Measurements from ENCODE around the gene CD226.
"Not testable (repeated sequence)": the region's sequence is repeated elsewhere in the genome, so short reads cannot be mapped to it uniquely, and the experiment has no call there.

CD226 gene

DNA sequence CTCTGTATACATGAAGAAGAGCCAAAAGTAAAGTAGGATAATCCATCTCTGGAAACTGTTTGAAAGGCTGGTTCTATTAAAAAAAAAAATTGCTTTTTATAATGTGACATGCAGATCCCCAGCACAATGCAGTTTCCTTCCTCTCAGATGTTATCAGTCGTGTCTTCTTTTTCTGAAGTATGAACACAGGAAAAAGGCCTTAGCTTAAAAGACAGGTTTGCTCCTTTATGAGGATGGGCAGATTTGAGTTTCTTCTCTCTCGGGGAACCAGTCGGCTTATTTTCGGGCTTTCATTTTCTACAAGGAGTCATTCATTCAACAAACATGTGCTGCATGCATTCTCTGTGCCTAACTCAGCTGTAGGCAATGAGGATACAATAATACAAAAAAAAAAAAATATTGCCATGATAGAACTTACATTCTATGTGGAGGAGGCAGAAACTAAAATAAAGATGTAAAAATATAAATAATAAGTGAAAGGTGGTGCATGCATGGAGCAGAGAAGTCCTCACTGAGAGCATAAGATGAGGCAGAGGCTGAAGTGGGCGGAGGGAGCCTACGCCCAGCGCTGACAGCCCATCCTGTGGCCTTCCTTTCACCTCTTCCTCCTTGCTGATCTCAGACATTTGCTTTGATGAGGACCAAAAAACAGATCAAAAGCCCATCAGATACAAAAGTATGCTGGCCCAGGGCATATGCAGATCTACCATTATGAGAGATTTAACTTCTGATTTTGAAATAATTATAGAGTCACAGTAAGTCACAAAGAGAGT is at the start of gene CD226:
TSS of gene CD226 (minus strand) at position 513 of the 773 bp plus-strand sequence. CDS start at position 46, 467 bp downstream.
- DNase-seq (ENCODE audit: low spot score), result no peak

DNA sequence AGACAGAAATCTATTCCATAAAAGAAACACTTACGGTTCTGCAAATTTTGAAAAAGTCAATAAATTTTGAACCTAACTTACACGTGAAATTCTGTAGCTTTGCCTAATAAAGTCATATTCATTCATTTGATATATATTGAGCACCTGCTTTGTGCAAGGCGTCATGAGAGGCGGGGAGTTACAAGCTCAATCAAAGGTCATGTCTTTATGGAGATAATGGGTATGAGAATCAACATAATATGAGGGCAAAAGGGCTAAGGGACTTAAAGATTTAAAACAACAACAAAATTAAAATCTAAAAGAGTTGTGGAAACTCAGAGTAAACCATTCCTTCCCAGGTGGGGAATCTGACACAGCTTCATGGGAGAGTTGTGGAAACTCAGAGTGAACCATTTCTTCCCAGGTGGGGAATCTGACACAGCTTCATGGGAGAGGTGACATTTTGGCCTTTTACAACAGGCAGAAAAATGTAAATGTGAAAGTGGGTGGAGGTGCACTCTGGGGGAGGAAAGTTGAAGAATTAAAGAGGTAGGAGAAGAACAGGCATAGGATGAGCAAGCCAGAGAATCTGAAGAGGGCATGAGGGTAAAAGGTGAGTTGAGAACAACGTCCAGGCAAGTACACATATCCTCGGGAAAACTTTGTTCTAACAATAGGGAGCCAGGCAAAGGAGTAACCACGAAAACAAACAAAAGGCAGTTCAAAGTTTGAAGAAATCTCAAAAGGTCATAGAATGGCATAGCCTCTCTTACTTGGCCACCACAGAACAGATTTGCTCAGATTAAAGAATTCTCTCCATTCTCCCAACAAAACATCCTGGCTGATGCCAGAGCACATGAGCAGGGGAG is 49.5 kb upstream of the CD226 start:
- DNase-seq (ENCODE audit: low spot score), result no peak

DNA sequence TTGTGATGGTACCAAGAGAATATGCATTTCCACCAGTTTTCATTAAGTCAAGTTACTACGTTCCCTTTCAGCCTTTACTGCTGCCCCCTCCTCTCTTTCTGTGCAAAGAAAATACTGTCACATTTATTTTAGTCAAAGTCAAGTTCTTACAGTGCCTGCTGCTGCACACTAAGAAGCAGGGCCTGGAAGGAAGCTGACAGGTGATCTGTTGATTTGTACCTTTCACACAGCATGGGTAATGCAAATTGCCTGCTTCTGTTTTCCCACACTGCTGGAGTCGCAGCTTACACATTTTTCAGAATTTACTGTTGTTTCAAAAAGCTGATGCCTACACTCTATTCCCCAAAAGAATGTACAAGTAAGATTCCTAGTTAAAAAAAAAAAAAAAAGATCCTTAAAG is 48.7 kb upstream of the CD226 start:
- no peak for DNase-seq (ENCODE audit: low spot score)

DNA sequence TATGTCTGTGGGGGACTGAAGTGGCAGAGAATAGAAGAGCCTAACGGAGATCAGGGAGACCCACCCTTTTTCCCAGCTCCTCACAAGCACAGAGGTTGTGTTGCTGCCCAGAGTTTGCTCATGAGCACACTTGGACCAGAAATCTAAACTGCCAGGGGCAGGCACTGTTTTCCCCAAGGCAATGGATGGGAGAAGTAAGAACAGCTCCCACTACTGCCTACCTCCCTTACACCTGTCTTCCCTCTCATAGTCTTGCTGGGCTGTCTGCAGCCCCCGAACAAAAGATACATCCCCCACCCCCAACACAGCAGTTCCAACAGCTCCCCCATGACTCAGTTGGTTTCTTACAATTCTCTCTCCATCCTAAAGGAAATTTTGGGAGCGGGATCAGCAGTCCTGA is 48.1 kb upstream of the CD226 start:
- DNase-seq (ENCODE audit: low spot score), result no peak

DNA sequence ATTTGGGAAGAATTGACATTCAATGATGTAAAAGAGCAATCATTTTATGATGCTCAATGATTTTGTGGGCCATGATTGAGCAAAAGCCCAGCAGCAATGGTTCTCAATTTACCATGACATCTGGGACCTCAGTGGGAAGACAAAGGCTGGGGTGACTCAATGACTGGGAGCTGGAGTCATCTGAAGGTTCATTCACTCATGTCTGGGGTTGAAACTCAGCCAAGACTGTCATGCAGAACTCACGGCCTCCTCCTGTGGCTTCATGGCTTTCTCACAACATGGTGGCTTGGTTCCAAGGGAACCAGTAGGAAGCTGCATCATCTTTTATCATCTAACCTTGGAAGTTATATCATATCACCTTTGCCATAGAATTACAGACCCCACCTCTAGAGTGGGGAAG is 45.1 kb upstream of the CD226 start:
- no peak for DNase-seq (ENCODE audit: low spot score)

DNA sequence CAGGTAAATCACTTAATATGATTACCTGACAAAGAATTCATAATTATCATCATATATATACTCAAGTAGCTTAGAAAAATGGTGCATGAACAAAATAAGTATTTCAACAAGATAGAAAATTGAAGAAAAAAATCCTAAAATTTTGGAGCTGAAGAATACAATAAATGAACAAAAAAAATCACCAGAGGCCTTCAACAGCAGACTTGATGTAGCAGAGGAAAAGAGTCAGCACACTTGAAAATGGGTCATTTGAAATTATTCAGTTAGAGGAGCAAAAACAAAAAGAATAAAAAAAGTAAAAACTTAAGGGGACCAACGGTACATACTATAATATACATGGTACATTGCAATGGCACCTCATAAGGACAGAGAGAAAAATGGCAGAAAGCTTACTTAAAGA is 40.2 kb upstream of the CD226 start:
- DNase-seq (ENCODE audit: low spot score), result no peak

DNA sequence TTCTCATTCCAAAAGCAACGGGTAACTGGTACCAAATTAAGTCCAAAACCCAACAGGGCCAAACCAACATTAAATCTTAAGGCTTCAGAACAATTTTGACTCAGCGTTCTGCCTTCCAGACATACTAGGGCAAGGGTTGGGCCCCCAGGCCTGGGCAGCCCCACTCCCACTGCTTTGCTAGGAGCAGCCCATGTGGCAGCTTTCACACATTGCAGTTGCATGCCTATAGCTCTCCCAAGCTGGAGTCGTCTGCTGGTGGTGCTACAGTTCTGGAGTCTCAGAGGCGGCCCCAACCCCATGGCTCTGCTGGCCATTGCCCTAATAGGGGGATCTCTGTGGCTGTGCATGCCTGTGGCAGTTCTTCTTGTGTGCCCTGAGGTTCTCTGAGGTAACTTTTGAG is 37.6 kb upstream of the CD226 start:
- DNase-seq (ENCODE audit: low spot score), result no peak

DNA sequence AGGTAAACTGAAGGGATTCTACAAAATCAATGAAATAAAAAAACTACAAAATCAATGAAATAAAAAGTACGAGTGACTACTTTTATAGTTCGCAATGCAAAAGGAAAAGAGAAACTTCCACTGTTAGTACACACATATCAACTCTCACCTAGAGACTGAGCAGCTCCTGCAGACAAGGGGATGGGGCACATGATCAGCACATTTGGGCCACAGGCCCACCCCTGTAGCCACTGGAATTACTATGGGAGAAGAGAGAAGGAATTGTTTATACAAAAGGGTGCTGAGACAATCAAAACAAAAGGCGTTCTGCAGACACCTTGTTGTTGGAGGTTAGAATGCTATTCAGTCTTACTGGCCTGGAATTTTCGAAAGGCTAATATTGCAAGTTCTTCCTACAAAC is 34.7 kb upstream of the CD226 start:
- no peak for DNase-seq (ENCODE audit: low spot score)

DNA sequence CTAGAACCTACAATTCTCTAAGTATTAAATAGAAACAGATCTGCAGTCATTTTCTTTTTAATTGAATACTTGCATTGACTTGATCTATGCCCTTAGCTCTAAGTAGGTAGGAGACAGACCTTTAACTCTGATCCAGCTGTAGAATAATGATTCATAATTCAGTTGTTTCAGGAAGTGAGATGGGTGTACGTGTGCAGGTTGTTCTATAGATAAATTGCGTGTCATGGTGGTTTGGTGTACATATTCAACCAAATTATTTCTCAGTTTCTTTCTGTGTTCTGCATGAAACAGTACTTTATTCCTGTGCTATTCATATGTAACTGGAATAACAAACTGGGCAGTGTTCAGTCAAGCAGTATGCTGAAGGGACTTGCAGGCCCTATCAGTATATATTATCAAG is 34.3 kb upstream of the CD226 start:
- DNase-seq (ENCODE audit: low spot score), result no peak

DNA sequence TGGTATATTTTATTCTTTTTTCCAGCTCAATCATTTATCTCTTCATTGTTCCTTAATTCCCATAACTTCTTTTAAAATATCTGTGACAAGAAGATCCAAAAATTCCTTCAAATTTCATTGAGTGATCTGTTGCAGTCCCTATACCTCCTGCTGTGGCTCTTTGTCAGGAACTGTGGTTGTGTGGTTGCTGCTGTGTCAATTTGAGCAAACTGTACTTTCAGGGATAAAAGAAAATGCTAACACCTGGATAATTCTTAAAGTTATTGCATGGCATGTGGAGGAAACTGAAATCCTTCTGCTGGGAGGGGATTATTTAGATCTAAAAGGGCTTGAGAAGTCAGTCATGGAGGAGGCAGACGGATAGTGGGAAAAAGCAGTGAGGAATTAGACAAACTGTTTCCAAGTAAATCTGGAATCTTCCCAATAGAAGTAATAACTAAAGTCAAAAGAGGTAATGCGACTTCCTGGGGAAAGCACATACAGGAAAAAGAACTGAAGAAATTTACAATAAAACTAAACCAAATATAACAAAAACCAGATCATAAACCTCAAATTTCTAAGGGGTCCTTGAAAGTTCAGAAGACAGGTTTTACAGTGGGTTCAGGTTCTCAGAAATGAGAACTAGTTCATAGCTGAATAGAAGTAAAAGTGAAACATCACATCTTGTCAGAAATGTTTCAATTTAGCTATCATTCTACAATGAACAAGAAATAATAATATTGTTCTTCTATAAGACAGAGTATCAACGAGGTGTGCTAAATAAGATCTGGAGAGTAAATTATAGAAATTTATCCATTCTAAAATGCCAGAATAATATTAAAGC is 33.5 kb upstream of the CD226 start:
- DNase-seq (ENCODE audit: low spot score), result no peak

DNA sequence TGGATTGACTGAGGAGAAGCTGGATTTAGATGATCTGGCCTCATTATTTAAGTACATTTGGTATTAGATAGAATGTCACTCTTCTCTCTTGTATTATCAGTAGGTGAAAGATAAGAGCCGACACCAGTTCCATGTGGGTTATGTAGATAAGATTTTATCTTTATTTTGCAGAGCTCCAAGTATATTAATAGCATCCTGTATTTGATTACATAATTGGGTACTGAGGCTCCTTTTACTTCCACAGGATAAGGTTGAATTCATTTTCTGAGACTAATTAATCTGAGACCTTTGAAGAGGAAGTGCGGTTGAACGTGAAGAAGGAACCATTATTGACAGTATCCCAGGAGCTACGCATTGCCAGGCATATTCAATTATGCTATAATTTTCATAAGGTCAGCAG is 32.8 kb upstream of the CD226 start:
- no peak for DNase-seq (ENCODE audit: low spot score)

DNA sequence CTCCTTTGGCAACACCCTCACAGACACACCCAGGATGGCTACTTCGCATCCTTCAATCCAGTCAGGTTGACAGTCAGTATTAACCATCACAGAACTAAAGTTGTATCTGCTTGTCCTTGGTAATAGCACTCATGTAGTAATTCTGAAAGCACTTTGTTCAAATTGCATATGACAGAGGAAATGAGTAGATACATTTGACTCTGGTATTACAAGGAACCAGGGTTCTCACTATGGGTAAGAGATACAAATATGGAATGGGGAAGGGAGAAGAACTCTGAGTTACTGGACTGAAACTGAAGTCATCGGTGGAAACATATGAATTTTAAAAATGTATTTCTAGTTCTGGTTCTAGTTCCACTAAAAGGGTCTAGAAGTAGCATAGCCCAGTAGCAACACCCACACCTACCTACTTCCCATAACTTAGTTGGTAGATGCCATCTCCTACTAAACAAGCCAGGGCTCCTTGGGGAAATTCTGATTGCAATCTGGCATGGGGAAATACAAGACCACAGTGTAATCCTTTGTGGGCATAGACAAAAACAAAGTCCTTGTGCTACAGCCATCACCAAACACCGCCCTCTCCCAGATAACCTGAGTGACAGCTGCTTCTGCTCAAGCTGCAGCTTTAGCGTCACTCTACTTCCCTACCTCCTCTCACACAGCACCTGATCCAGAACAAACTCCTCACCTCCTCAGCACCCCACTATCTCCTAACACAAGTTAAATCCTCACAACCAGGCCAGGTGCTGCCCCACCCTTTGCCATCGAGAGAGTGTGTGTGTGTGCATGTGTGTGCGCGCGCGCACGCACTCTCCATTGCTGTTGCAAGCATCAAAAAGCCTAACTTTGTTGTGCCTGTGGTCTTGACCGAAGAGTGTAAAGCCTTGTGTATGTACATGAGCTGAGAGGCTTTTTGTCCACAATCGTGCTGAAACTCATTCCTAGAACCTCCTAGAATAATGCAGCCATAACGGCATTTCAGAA is 31.4 kb upstream of the CD226 start:
- DNase-seq (ENCODE audit: low spot score), result no peak

DNA sequence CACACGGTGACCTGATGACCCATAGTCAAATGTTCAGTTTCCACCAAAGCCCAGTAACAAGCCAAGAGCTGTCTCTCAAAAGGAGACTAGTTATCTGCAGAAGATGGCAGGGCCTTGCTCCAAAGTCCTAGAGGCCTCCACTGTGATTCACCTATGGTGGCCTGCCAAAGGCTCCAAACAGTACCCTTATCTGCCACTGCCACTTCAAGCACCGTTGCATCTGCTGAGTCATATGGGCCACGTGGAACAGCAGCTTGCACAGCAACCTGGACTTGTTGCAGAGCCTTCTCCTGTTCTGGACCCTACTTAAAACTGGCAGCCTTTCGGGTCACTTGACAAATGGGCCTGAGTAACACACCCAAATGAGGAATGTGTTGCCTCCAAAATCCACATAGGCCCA is 27.6 kb upstream of the CD226 start:
- not testable (repeated sequence) for DNase-seq (ENCODE audit: low spot score)

DNA sequence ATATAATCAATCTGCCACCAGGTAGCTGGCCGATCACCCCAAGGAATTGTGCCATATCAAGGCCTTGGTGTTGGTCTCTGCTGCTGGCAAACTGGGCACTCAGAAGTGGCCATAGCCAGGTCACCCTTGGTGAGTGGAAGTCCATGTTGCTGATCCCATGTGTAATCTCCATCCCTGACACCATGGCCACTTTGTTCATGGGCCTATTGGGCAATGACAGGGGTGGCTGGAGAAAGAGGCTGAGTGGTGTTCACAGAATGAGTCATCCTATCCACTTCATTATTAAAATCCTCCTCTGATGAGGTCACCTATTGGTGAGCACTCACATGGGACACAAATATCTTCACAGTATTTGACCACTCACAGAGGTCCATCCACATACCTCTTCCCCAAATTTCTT is 26.7 kb upstream of the CD226 start:
- DNase-seq (ENCODE audit: low spot score), result no peak

DNA sequence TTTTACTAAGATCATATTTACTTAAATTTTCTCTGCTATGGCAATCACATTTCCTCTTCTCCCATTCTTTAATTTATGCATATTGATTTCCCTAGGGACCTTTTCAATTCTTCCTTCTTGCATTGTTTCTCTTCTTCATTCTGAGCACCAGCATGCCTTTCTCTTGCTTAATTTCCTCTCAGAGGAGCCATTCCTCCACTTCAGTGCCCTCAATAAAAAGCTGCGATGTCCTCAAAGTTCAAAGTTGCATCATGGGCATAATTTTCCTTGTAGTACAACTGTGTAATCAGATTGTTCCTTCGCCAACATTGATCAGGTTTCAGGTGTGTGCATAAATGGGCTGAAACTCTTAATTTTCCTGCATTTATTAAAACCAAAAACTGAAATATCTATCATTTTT is 21.8 kb upstream of the CD226 start:
- DNase-seq (ENCODE audit: low spot score), result no peak

DNA sequence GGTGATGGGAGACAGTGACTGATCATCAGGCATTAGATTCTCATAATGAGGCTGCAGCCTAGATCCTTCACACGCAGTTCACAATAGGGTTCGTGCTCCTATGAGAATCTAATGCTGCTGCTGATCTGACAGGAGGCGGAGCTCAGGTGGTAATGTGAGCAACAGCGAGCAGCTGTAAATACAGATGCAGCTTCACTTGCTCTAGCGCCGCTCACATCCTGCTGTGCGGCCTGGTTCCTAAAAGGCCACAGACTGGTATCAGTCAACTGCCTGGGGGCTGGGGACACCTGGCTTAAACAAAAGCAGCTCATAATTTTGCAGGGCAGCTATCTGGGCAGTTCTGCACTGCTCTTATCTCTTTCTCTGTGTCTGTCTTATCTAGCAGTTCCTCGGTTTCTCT is 20.4 kb upstream of the CD226 start:
- DNase-seq (ENCODE audit: low spot score), result no peak

DNA sequence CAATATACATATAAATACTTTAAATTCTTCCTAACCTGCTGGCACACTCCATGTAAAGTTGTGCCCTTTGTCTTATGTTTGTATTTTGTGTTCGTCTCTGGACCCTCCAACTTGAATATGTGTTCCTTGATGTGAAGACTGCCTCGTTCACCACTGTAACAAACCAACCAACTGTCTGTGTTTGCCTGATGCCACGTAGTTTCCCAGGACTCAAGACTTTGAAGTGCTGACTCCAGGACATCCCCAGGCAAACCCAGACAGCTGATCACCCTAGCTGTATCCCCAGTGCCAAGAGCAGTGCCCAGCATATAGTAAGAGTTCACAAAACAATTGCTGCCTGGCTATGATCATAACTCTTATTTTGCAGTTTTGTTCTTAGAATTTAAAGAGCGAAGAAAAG is 15.5 kb upstream of the CD226 start:
- DNase-seq (ENCODE audit: low spot score), result no peak

DNA sequence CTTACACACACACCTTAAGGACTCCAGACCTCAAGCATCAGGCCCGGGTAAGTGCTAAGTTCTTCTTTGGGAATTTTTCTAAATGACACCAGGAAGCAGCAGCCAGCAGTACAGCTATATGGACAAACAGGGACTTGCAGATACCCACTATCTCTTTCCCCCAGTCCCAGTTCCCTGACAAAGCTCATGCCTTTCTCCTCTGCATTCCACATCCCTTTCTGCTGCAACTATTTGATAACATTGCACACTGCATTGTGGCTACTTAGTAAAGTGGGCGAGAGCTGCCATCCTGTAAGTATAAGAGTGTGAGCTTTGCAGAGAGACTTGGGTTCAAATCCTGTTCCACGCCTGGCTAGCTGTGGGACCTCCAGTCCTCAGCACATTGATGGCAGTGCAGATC is 14.0 kb upstream of the CD226 start:
- no peak for DNase-seq (ENCODE audit: low spot score)

DNA sequence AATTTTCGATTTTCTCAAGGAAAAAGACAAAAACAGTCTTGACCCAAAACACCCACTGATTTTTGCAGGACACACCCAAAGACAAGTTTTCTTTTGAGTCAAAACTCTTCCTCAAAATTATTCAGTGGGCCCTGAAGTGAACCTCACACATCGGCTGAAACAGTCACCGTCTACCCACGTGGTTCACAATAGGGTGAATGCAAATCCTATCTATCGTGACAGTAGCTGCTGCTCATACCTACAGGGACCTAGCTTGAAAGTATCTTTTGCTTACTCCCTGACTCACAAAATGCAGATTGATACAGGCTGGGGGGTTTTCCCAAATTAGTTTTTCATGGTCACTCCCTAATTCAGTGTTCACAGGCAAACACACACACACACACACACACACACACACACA is 10.7 kb upstream of the CD226 start:
- no peak for DNase-seq (ENCODE audit: low spot score)

DNA sequence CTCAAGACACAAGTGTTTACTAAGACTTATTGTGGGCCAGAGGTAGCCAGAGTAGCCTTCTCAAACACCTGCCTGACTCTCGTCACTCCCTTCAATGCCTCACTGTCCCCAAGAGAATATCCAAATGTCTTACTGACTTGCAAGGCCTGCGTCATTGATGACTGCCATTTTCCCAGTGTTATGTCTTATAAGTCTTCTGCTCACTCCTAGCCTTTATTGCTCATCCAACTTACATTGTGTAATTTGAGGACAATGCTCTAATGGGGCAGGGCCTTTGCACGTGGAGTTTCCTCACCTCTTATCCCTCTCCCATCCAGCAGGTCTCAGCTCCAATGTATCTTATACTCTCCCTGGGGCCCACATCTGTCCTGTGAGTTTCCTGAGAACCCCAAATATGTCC is 10.1 kb upstream of the CD226 start:
- DNase-seq (ENCODE audit: low spot score), result no peak

All from Ammon's horn (tissue), 1 donor.